K562 (cell line): ENCODE measurements around the gene BNIP1. TPM values are rescaled to one million over a fixed set of nuclear protein-coding genes. Genes with fewer than 3 reads are reported as not detected.

Experiments
- GATA2 ChIP-seq: sonication (generic); formaldehyde crosslinking; IDR thresholded peaks from 2 replicates; pipeline ENCODE4 v1.4.0; 2020; ENCODE audit warnings: mild to moderate bottlenecking, missing genetic modification reagents
- KLF6 ChIP-seq: fragments of 250-450 bp; sonication (Bioruptor Pico); IDR thresholded peaks from 2 replicates; pipeline ENCODE4 v1.4.0; 2020; ENCODE audit warnings: mild to moderate bottlenecking, moderate library complexity, borderline replicate concordance
- MCM3 ChIP-seq: fragments of 450-650 bp; IDR thresholded peaks from 2 replicates; pipeline ENCODE4 v1.6.1; 2016
- RHOXF2B ChIP-seq: fragments of 250-450 bp; sonication (Bioruptor Pico); conservative IDR thresholded peaks from 2 replicates; pipeline ENCODE4 v1.5.1; 2021
- SRF ChIP-seq, 2 experiments: fragments of 250-450, 450-650 bp in 1 of 2; sonication (Bioruptor Pico) in 1 of 2; sonication (generic) in 1 of 2; formaldehyde crosslinking; IDR thresholded peaks; 2 replicates each; pipeline versions ENCODE4 v1.5.0 to v1.5.1; 2020 to 2022; ENCODE audit warnings: mild to moderate bottlenecking in 1 of 2, missing genetic modification reagents in 1 of 2
- TCFL5 ChIP-seq: fragments of 250-450 bp; sonication (Bioruptor Pico); conservative IDR thresholded peaks from 2 replicates; pipeline ENCODE4 v1.6.1; 2021; ENCODE audit warnings: mild to moderate bottlenecking, moderate library complexity, matching md5 sums
- polyA plus RNA-seq, 8 experiments: library from polyadenylated mRNA; depleted of rRNA in 4 of 8; stranded (reverse) in 5 of 8; unstranded in 3 of 8; fragments of >200 nt; fragmentation: Nextera tagmentation in 2 of 8; fragmentation: Illumina TruSeq in 1 of 8; extraction: Ambion mirVana in 2 of 8; extraction: Trizol in 1 of 8; gene quantifications; 2 replicates each; pipeline versions ENCODE4 v1.2.1 to v1.2.3, GENCODE V29; 2011 to 2014; ENCODE audit warnings: inconsistent platforms in 1 of 8, missing spikeins in 1 of 8
- total RNA-seq, 7 experiments: library from RNA; depleted of rRNA in 6 of 7; stranded (reverse); fragments of >200 nt in 6 of 7; fragmentation: Illumina TruSeq in 2 of 7; extraction: Trizol in 2 of 7; gene quantifications; 2 replicates each; pipeline versions ENCODE4 v1.2.1 to v1.2.3, GENCODE V29; 2011 to 2021; ENCODE audit warnings: low replicate concordance in 1 of 7
- TF ChIP-seq, protein P1 (sequence below): fragments of 200-800 bp; sonication (Bioruptor generic); IDR thresholded peaks from 2 replicates; pipeline ENCODE4 v1.6.1; 2016; ENCODE audit warnings: missing genetic modification characterization, missing compliant biosample characterization
- TF ChIP-seq, protein P2 (sequence below): sonication (generic); formaldehyde crosslinking; IDR thresholded peaks from 2 replicates; pipeline ENCODE4 v1.8.0; 2022; ENCODE audit warnings: mild to moderate bottlenecking, missing genetic modification reagents
- TF ChIP-seq, protein P3 (sequence below): fragments of 450-650 bp; IDR thresholded peaks from 2 replicates; pipeline ENCODE4 v1.6.1; 2016; ENCODE audit warnings: low read depth
- TF ChIP-seq, protein P4 (sequence below): fragments of 250-450 bp; sonication (Bioruptor Pico); IDR thresholded peaks from 2 replicates; pipeline ENCODE4 v1.8.0; 2021; ENCODE audit warnings: moderate library complexity, mild to moderate bottlenecking, inconsistent platforms

Gene BNIP1
- total and polyA plus RNA-seq, 9 of the 15 experiments (the other 6 are each of a cell fraction or from before 2014, with no cell fraction given), result 18.8 to 65.0 (median 26.2) TPM

DNA sequence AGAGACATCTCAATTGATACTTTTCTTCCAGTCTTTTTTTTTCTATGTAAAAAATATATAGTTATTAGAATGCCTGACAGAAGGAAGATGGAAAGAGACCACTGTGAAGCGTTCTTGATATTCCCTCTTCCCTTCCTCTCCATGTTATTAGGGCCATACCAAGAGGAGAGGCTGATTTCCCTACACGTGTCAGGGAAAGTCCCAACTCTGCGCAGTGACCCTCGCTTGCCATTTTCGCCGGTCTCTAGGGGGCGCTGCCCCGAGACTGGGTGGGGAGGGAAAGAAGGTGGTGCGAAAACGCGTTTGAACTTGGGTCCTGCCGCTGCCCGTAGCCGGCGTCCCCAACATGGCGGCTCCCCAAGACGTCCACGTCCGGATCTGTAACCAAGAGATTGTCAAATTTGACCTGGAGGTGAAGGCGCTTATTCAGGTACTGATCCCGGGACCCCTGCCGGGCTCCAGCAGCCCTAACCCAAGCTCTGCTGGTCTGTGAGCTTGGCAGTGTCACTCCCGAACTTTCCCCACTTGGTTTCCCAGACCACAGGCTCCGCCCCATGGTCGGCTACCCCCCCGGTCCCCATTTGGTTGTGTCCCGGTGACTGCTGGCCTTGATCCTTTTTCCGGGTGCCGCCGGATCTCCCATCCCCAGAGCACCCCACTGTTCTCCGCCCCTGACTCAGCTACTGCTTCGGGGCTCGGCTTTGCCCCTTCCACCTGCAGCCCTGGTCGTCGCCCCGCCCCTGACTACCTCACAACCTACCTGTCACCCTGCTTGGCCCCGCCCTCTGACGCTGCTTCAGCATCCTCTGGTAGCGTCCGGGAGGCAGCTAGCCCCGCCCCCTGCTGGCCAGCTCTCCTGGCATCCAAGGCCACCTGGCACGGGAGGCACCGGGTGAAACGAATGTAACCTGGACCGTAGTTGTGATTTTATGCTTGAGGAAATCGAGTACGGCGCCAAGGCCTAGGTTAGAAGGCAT, at the start of gene BNIP1 (continued):
- TF ChIP-seq MCM3 (no peak), RHOXF2B (CRISPR knock-in tag) (no peak), SRF (CRISPR knock-in tag; IDR thresholded peaks at IDR 0.05) (0 out of 4 replicates have a peak, but pooled peaks of 1 of the 2 experiments have one; percentile 28), TCFL5 (no peak), KLF6 (CRISPR knock-in tag) (0 out of 2 replicates have a peak, but pooled peaks have one; percentile 9), GATA2 (CRISPR knock-in tag) (peak; percentile 37; the same call in 1 of the 2 replicates)
- TF ChIP-seq, protein P1, sequence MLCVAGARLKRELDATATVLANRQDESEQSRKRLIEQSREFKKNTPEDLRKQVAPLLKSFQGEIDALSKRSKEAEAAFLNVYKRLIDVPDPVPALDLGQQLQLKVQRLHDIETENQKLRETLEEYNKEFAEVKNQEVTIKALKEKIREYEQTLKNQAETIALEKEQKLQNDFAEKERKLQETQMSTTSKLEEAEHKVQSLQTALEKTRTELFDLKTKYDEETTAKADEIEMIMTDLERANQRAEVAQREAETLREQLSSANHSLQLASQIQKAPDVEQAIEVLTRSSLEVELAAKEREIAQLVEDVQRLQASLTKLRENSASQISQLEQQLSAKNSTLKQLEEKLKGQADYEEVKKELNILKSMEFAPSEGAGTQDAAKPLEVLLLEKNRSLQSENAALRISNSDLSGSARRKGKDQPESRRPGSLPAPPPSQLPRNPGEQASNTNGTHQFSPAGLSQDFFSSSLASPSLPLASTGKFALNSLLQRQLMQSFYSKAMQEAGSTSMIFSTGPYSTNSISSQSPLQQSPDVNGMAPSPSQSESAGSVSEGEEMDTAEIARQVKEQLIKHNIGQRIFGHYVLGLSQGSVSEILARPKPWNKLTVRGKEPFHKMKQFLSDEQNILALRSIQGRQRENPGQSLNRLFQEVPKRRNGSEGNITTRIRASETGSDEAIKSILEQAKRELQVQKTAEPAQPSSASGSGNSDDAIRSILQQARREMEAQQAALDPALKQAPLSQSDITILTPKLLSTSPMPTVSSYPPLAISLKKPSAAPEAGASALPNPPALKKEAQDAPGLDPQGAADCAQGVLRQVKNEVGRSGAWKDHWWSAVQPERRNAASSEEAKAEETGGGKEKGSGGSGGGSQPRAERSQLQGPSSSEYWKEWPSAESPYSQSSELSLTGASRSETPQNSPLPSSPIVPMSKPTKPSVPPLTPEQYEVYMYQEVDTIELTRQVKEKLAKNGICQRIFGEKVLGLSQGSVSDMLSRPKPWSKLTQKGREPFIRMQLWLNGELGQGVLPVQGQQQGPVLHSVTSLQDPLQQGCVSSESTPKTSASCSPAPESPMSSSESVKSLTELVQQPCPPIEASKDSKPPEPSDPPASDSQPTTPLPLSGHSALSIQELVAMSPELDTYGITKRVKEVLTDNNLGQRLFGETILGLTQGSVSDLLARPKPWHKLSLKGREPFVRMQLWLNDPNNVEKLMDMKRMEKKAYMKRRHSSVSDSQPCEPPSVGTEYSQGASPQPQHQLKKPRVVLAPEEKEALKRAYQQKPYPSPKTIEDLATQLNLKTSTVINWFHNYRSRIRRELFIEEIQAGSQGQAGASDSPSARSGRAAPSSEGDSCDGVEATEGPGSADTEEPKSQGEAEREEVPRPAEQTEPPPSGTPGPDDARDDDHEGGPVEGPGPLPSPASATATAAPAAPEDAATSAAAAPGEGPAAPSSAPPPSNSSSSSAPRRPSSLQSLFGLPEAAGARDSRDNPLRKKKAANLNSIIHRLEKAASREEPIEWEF (CRISPR knock-in tag), result no peak
- TF ChIP-seq, protein P2, sequence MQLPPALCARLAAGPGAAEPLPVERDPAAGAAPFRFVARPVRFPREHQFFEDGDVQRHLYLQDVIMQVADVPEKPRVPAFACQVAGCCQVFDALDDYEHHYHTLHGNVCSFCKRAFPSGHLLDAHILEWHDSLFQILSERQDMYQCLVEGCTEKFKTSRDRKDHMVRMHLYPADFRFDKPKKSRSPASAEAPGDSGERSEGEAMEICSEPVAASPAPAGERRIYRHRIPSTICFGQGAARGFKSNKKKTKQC (CRISPR knock-in tag), result peak; percentile 39; the same call in 1 of the 2 replicates
- TF ChIP-seq, protein P3, sequence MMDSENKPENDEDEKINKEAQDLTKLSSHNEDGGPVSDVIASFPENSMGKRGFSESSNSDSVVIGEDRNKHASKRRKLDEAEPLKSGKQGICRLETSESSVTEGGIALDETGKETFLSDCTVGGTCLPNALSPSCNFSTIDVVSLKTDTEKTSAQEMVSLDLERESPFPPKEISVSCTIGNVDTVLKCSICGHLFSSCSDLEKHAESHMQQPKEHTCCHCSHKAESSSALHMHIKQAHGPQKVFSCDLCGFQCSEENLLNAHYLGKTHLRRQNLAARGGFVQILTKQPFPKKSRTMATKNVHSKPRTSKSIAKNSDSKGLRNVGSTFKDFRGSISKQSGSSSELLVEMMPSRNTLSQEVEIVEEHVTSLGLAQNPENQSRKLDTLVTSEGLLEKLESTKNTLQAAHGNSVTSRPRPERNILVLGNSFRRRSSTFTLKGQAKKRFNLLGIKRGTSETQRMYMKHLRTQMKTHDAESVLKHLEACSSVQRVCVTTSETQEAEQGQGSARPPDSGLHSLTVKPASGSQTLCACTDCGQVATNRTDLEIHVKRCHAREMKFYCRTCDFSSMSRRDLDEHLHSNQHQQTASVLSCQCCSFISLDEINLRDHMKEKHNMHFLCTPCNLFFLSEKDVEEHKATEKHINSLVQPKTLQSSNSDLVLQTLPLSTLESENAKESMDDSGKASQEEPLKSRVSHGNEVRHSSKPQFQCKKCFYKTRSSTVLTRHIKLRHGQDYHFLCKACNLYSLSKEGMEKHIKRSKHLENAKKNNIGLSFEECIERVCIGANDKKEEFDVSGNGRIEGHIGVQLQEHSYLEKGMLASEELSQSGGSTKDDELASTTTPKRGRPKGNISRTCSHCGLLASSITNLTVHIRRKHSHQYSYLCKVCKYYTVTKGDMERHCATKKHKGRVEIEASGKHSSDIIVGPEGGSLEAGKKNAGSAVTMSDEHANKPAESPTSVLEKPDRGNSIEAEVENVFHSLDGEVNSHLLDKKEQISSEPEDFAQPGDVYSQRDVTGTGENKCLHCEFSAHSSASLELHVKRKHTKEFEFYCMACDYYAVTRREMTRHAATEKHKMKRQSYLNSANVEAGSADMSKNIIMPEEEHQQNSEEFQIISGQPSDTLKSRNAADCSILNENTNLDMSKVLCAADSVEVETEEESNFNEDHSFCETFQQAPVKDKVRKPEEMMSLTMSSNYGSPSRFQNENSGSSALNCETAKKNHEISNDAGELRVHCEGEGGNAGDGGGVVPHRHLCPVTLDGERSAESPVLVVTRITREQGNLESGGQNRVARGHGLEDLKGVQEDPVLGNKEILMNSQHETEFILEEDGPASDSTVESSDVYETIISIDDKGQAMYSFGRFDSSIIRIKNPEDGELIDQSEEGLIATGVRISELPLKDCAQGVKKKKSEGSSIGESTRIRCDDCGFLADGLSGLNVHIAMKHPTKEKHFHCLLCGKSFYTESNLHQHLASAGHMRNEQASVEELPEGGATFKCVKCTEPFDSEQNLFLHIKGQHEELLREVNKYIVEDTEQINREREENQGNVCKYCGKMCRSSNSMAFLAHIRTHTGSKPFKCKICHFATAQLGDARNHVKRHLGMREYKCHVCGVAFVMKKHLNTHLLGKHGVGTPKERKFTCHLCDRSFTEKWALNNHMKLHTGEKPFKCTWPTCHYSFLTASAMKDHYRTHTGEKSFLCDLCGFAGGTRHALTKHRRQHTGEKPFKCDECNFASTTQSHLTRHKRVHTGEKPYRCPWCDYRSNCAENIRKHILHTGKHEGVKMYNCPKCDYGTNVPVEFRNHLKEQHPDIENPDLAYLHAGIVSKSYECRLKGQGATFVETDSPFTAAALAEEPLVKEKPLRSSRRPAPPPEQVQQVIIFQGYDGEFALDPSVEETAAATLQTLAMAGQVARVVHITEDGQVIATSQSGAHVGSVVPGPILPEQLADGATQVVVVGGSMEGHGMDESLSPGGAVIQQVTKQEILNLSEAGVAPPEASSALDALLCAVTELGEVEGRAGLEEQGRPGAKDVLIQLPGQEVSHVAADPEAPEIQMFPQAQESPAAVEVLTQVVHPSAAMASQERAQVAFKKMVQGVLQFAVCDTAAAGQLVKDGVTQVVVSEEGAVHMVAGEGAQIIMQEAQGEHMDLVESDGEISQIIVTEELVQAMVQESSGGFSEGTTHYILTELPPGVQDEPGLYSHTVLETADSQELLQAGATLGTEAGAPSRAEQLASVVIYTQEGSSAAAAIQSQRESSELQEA, result peak; percentile 100
- TF ChIP-seq, protein P4, sequence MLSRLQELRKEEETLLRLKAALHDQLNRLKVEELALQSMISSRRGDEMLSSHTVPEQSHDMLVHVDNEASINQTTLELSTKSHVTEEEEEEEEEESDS, result no peak
